Osteocyte (in vitro differentiated cells): Measurements from ENCODE around the gene GNAL. TPM values are rescaled to one million over a fixed set of nuclear protein-coding genes. Genes with fewer than 3 reads are reported as not detected.

Source experiments
- DNase-seq: peaks from one replicate; pipeline ENCODE4 v3.0.0; 2021; ENCODE audit warnings: mixed read lengths; ENCODE audit not compliant: unreplicated experiment; ENCODE audit errors: extremely low spot score
- H3K27ac Mint-ChIP-seq: one replicate; pipeline ENCODE4 v1.8.0; 2021; ENCODE audit warnings: mild to moderate bottlenecking, mixed read lengths; ENCODE audit not compliant: unreplicated experiment
- H3K27me3 Mint-ChIP-seq: one replicate; pipeline ENCODE4 v1.8.0; 2021; ENCODE audit warnings: mixed read lengths; ENCODE audit not compliant: unreplicated experiment
- H3K36me3 Mint-ChIP-seq: one replicate; pipeline ENCODE4 v1.8.0; 2021; ENCODE audit warnings: mixed read lengths; ENCODE audit not compliant: unreplicated experiment
- H3K4me1 Mint-ChIP-seq: one replicate; pipeline ENCODE4 v1.8.0; 2021; ENCODE audit warnings: mixed read lengths; ENCODE audit not compliant: unreplicated experiment
- H3K4me3 Mint-ChIP-seq: one replicate; pipeline ENCODE4 v1.8.0; 2021; ENCODE audit warnings: mild to moderate bottlenecking, moderate library complexity, mixed read lengths; ENCODE audit not compliant: unreplicated experiment
- H3K9me3 Mint-ChIP-seq: one replicate; pipeline ENCODE4 v1.8.0; 2021; ENCODE audit warnings: mixed read lengths; ENCODE audit not compliant: unreplicated experiment
- total RNA-seq: library from RNA; stranded (reverse); gene quantifications from 2 replicates; pipeline ENCODE4 v1.2.1, GENCODE V29; 2021
- TF ChIP-seq, protein P1 (sequence below): fragments of 200-600 bp; sonication (generic); IDR thresholded peaks from 2 replicates; pipeline ENCODE4 v1.5.0; 2021; ENCODE audit warnings: antibody characterized with exemption, mild to moderate bottlenecking, moderate library complexity

The GNAL gene
- total RNA-seq, 1 donor from 2014 or later, result 1.2 TPM

GRCh38 chr18:11719050-11719449, 30.0 kb downstream of the GNAL start:
- Mint-ChIP-seq H3K27me3 (peaks cover 39% of the 10 kb centered on the region), H3K9me3 (no peaks in the 10 kb centered on the region), H3K27ac (no peak overlapping the region), H3K4me3 (no peak overlapping the region), H3K4me1 (no peaks in the 10 kb centered on the region), H3K36me3 (no peaks in the 10 kb centered on the region)
- DNase-seq, result no peak
- TF ChIP-seq, protein P1, sequence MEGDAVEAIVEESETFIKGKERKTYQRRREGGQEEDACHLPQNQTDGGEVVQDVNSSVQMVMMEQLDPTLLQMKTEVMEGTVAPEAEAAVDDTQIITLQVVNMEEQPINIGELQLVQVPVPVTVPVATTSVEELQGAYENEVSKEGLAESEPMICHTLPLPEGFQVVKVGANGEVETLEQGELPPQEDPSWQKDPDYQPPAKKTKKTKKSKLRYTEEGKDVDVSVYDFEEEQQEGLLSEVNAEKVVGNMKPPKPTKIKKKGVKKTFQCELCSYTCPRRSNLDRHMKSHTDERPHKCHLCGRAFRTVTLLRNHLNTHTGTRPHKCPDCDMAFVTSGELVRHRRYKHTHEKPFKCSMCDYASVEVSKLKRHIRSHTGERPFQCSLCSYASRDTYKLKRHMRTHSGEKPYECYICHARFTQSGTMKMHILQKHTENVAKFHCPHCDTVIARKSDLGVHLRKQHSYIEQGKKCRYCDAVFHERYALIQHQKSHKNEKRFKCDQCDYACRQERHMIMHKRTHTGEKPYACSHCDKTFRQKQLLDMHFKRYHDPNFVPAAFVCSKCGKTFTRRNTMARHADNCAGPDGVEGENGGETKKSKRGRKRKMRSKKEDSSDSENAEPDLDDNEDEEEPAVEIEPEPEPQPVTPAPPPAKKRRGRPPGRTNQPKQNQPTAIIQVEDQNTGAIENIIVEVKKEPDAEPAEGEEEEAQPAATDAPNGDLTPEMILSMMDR, result no peak

GRCh38 chr18:11719621-11720020, 30.6 kb downstream of the GNAL start:
- H3K4me1 Mint-ChIP-seq, result no peaks in the 10 kb centered on the region
- no peak for DNase-seq
- no peak overlapping the region for H3K4me3 Mint-ChIP-seq
- TF ChIP-seq, protein P1, result no peak
- no peaks in the 10 kb centered on the region for H3K36me3 Mint-ChIP-seq
- H3K9me3 Mint-ChIP-seq, result no peaks in the 10 kb centered on the region
- H3K27ac Mint-ChIP-seq, result no peak overlapping the region
- peaks cover 37% of the 10 kb centered on the region for H3K27me3 Mint-ChIP-seq

DNA sequence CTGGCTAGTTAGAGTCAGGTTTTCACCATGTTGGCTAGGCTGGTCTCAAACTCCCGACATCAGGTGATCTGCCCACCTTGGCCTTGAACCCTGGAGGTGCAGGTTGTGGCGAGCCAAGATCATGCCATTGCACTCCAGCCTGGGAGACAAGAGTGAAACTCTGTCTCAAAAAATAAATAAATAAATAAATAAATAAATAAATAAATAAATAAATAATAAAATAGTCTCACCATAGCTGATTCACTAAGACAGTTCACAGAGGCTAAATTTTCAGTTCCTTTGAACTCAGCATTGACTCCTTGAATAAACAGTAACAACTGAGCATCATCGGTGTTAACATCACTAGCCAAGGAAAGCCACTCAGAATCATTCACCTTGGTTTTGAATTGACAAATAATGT, 32.7 kb downstream of the GNAL start:
- TF ChIP-seq, protein P1, result no peak
- Mint-ChIP-seq H3K4me1 (no peaks in the 10 kb centered on the region), H3K27ac (no peak overlapping the region), H3K36me3 (no peaks in the 10 kb centered on the region), H3K4me3 (no peak overlapping the region), H3K9me3 (no peaks in the 10 kb centered on the region), H3K27me3 (peaks cover 45% of the 10 kb centered on the region)
- no peak for DNase-seq

- H3K4me1 Mint-ChIP-seq, result no peaks in the 10 kb centered on the region
- TF ChIP-seq, protein P1, result no peak
- no peak overlapping the region for H3K4me3 Mint-ChIP-seq
- no peaks in the 10 kb centered on the region for H3K9me3 Mint-ChIP-seq
- no peak overlapping the region for H3K27ac Mint-ChIP-seq
- peaks cover 50% of the 10 kb centered on the region for H3K27me3 Mint-ChIP-seq
- H3K36me3 Mint-ChIP-seq, result no peaks in the 10 kb centered on the region
- DNase-seq, result no peak
Observed at GRCh38 chr18:11724781-11725180, 35.7 kb downstream of the GNAL start.

DNA sequence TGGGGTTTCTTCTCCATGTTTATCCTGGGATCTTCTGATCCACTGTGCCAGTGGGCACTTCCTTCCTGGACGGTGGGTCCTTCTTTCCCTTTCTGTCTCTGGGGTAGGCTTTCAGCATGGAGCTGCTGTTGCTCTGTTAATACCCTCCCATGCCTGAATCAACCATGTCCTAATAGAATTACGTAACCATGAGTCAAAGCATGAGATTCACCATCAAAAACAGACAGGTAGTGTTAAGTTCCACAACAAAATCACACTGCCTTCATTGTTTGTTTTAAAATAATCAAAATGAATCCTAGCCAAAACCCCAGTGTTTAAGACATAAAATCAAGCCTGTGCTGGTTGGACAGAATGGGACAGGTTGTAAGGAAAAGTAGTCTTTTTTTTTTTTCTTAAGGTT, 37.5 kb downstream of the GNAL start:
- Mint-ChIP-seq H3K9me3 (no peaks in the 10 kb centered on the region), H3K36me3 (no peaks in the 10 kb centered on the region), H3K4me3 (no peak overlapping the region), H3K27ac (no peak overlapping the region), H3K27me3 (peaks cover 41% of the 10 kb centered on the region), H3K4me1 (no peaks in the 10 kb centered on the region)
- no peak for DNase-seq
- TF ChIP-seq, protein P1, result no peak
